IMR-90 (cell line): Measurements from ENCODE around the gene NPAS3. TPM values are rescaled to one million over a fixed set of nuclear protein-coding genes. Genes with fewer than 3 reads are reported as not detected.

Experiments used
- ATAC-seq: fragments of 200-7000 bp; cut with Tn5 transposase; 2 replicates; pipeline ENCODE4 v1.9.1; 2020; ENCODE audit warnings: low read depth, mild to moderate bottlenecking, moderate library complexity
- BruUV-seq: library from RNA; stranded (reverse); fragments of 400-500 nt; replicated peaks from 2 replicates; lab custom pipeline; 2021; lab: Mats Ljungman, UMichigan
- CTCF ChIA-PET: fragments of 300-600 bp; formaldehyde crosslinking; extraction: SDS; loops from one replicate; lab custom pipeline; 2021; ENCODE audit warnings: antibody characterized with exemption; lab: Yijun Ruan, JAX
- POLR2A ChIA-PET: fragments of 300-600 bp; sonication (Branson Sonifier 250); formaldehyde crosslinking; loops from one replicate; lab custom pipeline; 2022; ENCODE audit warnings: antibody characterized with exemption; ENCODE audit not compliant: unreplicated experiment; lab: Charles Lee
- DNase-seq: peaks from one replicate; pipeline ENCODE4 v3.0.0; 2013
- H2AFZ ChIP-seq: replicated peaks from 2 replicates; pipeline ENCODE3; 2013; ENCODE audit warnings: low read length, mild to moderate bottlenecking; ENCODE audit not compliant: poor library complexity
- H2AK5ac ChIP-seq: 2 replicates; pipeline ENCODE4 v1.6.1; 2013; ENCODE audit warnings: low read depth, low read length, inconsistent platforms
- H2AK9ac ChIP-seq: replicated peaks from 2 replicates; pipeline ENCODE3; 2013; ENCODE audit warnings: mild to moderate bottlenecking, low read depth, low read length, moderate library complexity; ENCODE audit not compliant: poor library complexity
- H2BK120ac ChIP-seq: 2 replicates; pipeline ENCODE4 v1.6.1; 2013; ENCODE audit warnings: low read depth, low read length, inconsistent platforms
- H2BK15ac ChIP-seq: 3 replicates; pipeline ENCODE4 v1.6.1; 2013; ENCODE audit warnings: low read depth, low read length, inconsistent platforms
- H2BK20ac ChIP-seq: 2 replicates; pipeline ENCODE4 v1.6.1; 2013; ENCODE audit warnings: low read depth, mild to moderate bottlenecking, inconsistent platforms, low read length, moderate library complexity
- H2BK5ac ChIP-seq: 2 replicates; pipeline ENCODE4 v1.6.1; 2013; ENCODE audit warnings: mild to moderate bottlenecking, low read depth, low read length, inconsistent platforms; ENCODE audit not compliant: poor library complexity, severe bottlenecking
- H3K14ac ChIP-seq: replicated peaks from 2 replicates; pipeline ENCODE4 v1.6.1; 2013; ENCODE audit warnings: low read depth, low read length, inconsistent platforms
- H3K18ac ChIP-seq: 2 replicates; pipeline ENCODE4 v1.6.1; 2013; ENCODE audit warnings: low read depth, low read length, control low read depth
- H3K23ac ChIP-seq: 2 replicates; pipeline ENCODE4 v1.6.1; 2013; ENCODE audit warnings: low read depth, low read length, inconsistent platforms
- H3K27ac ChIP-seq: 2 replicates; pipeline ENCODE4 v1.5.1; 2013; ENCODE audit warnings: mild to moderate bottlenecking, control low read depth, low read length; ENCODE audit not compliant: insufficient read depth
- H3K27me3 ChIP-seq: 2 replicates; pipeline ENCODE4 v1.6.1; 2013; ENCODE audit warnings: low read length; ENCODE audit not compliant: control insufficient read depth, insufficient read depth
- H3K36me3 ChIP-seq: 2 replicates; pipeline ENCODE4 v1.6.1; 2013; ENCODE audit warnings: low read length, mixed read lengths; ENCODE audit not compliant: control insufficient read depth, insufficient read depth
- H3K4ac ChIP-seq: 2 replicates; pipeline ENCODE4 v1.6.1; 2013; ENCODE audit warnings: low read depth, low read length, inconsistent platforms
- H3K4me1 ChIP-seq: 2 replicates; pipeline ENCODE4 v1.6.1; 2013; ENCODE audit warnings: low read length, mixed read lengths; ENCODE audit not compliant: control insufficient read depth, insufficient read depth
- H3K4me2 ChIP-seq: 2 replicates; pipeline ENCODE4 v1.6.1; 2013; ENCODE audit warnings: low read depth, mild to moderate bottlenecking, control low read depth, low read length, moderate library complexity
- H3K4me3 ChIP-seq: 2 replicates; pipeline ENCODE4 v1.5.1; 2013; ENCODE audit warnings: low read depth, mild to moderate bottlenecking, control low read depth, low read length, moderate library complexity; ENCODE audit not compliant: insufficient read depth
- H3K56ac ChIP-seq: 2 replicates; pipeline ENCODE4 v1.6.1; 2013; ENCODE audit warnings: low read length, inconsistent platforms; ENCODE audit not compliant: insufficient read depth; ENCODE audit errors: extremely low read depth
- H3K79me1 ChIP-seq, 2 experiments: 2 replicates each; pipeline ENCODE4 v1.6.1; 2013; ENCODE audit warnings: low read length in 2 of 2, inconsistent platforms in 1 of 2, low read depth in 1 of 2
- H3K9ac ChIP-seq: 2 replicates; pipeline ENCODE4 v1.6.1; 2013; ENCODE audit warnings: low read depth, low read length, control low read depth
- H3K9me1 ChIP-seq: 2 replicates; pipeline ENCODE4 v1.6.1; 2013; ENCODE audit warnings: low read length, inconsistent platforms; ENCODE audit not compliant: insufficient read depth
- H3K9me3 ChIP-seq: 2 replicates; pipeline ENCODE4 v1.6.1; 2013; ENCODE audit warnings: low read length; ENCODE audit not compliant: control insufficient read depth, insufficient read depth
- H4K20me1 ChIP-seq: 2 replicates; pipeline ENCODE4 v1.6.1; 2013; ENCODE audit warnings: low read length, inconsistent platforms; ENCODE audit not compliant: insufficient read depth
- H4K5ac ChIP-seq: 2 replicates; pipeline ENCODE4 v1.6.1; 2013; ENCODE audit warnings: mild to moderate bottlenecking, low read depth, low read length, control low read depth
- H4K8ac ChIP-seq, 2 experiments: 2 replicates each; pipeline ENCODE4 v1.6.1; 2013; ENCODE audit warnings: low read depth in 2 of 2, low read length in 2 of 2, control low read depth in 1 of 2, inconsistent platforms in 1 of 2
- H4K91ac ChIP-seq: 2 replicates; pipeline ENCODE4 v1.6.1; 2013; ENCODE audit warnings: low read depth, low read length, inconsistent platforms; ENCODE audit not compliant: insufficient read depth
- CEBPB ChIP-seq: IDR thresholded peaks from 2 replicates; pipeline ENCODE4 v1.6.1; 2012; ENCODE audit warnings: low read depth, low read length, improper control_type of control experiment
- POLR2A ChIP-seq: IDR thresholded peaks from 2 replicates; pipeline ENCODE4 v1.6.1; 2012; ENCODE audit warnings: mild to moderate bottlenecking, low read depth, low read length
- SMC3 ChIP-seq: fragments of 150-350 bp; IDR thresholded peaks from 2 replicates; pipeline ENCODE4 v1.6.1; 2016; ENCODE audit warnings: low read depth, mild to moderate bottlenecking, antibody characterized with exemption, low read length, moderate library complexity
- WGBS, 2 experiments: methylation state at CpG; one replicate each; pipeline versions ENCODE4 v1.1.5 to v1.1.7; 2013; ENCODE audit warnings: missing lambda C conversion rate in 2 of 2; ENCODE audit not compliant: insufficient read length in 1 of 2; ENCODE audit errors: extremely low coverage in 2 of 2; 5-methylcytosine and 5-hydroxymethylcytosine counted together
- dilution Hi-C: fragments of 300-500 bp; cut with HindIII; formaldehyde crosslinking; loops from one replicate; pipeline ENCODE4 v1.14.3; 2018; ENCODE audit warnings: low sequenced_read_pairs; ENCODE audit not compliant: unreplicated experiment
- in situ Hi-C: fragments of 300-500 bp; cut with MboI; formaldehyde crosslinking; loops from 3 replicates; pipeline ENCODE4 v1.14.3; 2019; ENCODE audit warnings: low sequenced_read_pairs, inconsistent platforms, mixed read lengths
- intact Hi-C: fragments of 100-400 bp; cut with micrococcal nuclease; formaldehyde crosslinking; loops from 2 replicates; pipeline ENCODE4 v1.10.0; 2022
- polyA plus RNA-seq, 3 experiments: library from polyadenylated mRNA; depleted of rRNA; stranded (reverse); fragments of >200 nt; gene quantifications; 2 replicates each; pipeline ENCODE4 v1.2.3, GENCODE V29; 2012; ENCODE audit warnings: low replicate concordance in 1 of 3
- total RNA-seq: library from RNA; depleted of rRNA; stranded (reverse); fragments of >200 nt; gene quantifications from 2 replicates; pipeline ENCODE4 v1.2.3, GENCODE V29; 2012

The NPAS3 gene
- total and polyA plus RNA-seq, 2 of the 4 experiments (the other 2 are of a cell fraction): not detected

DNA sequence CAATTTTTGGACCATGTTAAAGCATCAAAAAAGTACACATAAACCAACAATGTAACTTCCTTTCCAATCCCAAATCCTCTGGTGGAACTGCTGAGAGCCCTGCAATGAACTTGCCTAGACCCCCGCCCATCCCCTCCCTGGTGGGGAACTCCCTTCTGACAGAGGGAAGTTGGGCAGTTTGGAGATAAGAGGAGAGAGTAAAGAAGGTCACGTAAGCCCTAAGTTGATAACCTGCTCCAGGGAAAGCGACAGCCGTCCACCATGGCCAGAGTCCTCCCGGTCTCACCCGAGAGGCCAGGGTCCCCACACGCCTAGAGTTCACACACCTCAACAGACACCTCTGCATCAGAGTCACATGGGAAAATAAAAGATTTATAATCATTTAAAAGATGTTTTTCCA, 873.5 kb downstream of the NPAS3 start:
- Histone ChIP-seq H2BK20ac (no peak overlapping the region), H3K23ac (no peak overlapping the region), H3K4me3 (no peak overlapping the region), H3K79me1 (no peaks in the 10 kb centered on the region), H4K5ac (no peak overlapping the region), H3K4ac (no peak overlapping the region), H2AK5ac (no peak overlapping the region), H2AFZ (no peak overlapping the region), H4K8ac (no peak overlapping the region), H4K20me1 (no peaks in the 10 kb centered on the region), H3K27ac (no peak overlapping the region), H3K9me1 (no peaks in the 10 kb centered on the region), H3K4me2 (no peak overlapping the region), H2BK15ac (no peak overlapping the region), H2BK120ac (no peak overlapping the region), H3K9me3 (no peaks in the 10 kb centered on the region), H2BK5ac (no peak overlapping the region), H3K18ac (no peak overlapping the region), H3K27me3 (no peaks in the 10 kb centered on the region), H3K14ac (no peak overlapping the region), H3K56ac (no peak overlapping the region), H4K91ac (no peak overlapping the region), H3K4me1 (no peaks in the 10 kb centered on the region), H2AK9ac (no peak overlapping the region), H3K9ac (no peak overlapping the region), H3K36me3 (no peaks in the 10 kb centered on the region)
- TF ChIP-seq CEBPB (no peak), POLR2A (no peak), SMC3 (no peak)
- ChIA-PET CTCF (no interaction called here), POLR2A (no interaction called here)
- no CpG with 5 or more reads among the region's 7 CpGs for WGBS, 2 experiments
- no TSS peak for BruUV-seq
- dilution Hi-C loops: no loop called here
- DNase-seq (no peak), ATAC-seq (no peak)
- intact Hi-C loops: no loop called here
- in situ Hi-C loops: no loop called here
